Germinal center (tissue), 1 donor: ENCODE results near the gene ACHE.
A peak's percentile ranks its signal among the peaks of the same experiment; 100 is the strongest.

Experiments
- DNase-seq: peaks from one replicate; pipeline ENCODE4 v3.0.0; 2012; ENCODE audit warnings: mixed read lengths, low spot score

The ACHE gene

DNA sequence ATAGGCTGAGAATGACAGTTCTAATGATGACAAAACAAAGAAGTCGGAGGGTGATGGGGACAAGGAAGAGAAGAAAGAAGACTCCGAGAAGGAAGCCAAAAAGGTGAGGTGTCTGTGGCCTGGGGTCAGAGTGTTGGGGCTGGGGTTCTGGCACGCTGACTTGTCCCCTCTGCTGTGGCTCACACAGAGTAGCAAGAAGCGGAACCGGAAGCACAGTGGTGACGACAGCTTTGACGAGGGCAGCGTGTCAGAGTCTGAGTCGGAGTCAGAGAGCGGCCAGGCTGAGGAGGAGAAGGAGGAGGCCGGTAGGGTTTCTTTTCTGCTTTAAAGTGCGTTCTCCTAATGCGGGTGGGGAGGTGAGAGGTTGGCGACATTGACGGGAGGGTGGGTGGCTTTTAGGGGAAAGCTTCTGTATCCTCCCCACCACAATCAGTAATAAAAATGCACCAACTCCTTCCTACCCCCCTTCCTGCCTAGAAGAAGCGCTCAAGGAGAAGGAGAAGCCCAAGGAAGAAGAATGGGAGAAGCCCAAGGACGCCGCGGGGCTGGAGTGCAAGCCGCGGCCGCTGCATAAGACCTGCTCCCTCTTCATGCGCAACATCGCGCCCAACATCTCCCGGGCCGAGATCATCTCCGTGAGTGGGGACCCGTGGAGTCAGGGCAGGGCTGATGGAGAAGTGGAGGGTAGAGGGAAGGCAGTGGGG is 10.8 kb downstream of the ACHE start:
- DNase-seq: no peak

DNA sequence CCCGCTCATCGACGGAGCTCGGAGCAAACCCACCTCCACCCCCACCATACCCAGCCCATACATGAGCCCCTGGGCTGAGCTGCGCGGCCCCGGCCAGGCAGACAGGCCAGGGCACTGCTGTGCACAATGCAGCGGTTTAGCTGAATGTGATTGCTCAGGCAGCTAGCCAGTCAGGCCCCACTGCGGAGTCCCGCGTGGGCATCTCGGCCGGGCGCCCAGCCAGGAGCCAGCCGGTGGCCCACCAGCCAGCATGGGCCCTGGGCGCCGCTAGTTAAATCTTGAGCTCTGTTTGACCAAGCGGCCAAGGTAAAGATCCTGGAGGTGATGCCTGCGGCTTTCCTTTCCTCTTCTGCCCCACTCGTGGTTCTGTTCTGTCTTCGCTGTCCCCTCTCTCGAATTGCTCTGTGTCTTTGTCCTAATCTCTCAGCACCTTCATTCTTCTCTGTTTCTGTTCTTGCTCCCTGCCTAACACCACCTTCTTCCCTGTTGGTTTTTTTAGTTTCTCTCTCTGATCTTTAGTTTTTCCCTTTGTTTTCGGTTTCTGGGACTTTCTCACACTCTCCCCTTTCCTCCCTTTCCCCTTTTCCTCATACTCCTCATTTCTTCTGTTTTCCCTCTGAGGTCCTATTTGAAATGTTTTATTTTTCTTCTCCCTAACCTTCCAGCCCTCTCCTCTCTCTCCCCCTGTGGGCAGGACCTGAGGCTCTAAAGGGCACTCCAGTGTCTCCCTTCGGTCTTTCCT is 12.7 kb downstream of the ACHE start:
- DNase-seq: no peak

DNA sequence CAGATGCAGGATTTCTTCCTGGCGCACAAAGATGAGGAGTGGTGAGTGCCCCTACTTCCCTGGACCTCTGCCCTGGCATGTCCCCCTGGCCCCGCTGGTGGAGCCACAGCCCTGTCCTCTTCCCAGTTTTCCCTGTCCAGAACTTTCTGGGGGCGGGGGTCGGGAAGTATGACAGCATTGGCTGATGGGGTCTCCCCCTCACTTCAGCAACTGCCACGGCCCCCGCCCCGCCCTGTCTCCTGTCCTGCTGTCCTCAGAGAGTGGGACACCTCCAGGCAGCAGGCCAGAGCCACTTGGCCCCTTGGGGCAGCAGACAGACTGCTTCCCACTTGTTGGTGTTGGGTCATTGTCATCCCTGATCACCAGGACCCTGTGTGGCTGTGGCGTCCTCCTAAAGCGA is 13.5 kb downstream of the ACHE start:
- DNase-seq: no peak

DNA sequence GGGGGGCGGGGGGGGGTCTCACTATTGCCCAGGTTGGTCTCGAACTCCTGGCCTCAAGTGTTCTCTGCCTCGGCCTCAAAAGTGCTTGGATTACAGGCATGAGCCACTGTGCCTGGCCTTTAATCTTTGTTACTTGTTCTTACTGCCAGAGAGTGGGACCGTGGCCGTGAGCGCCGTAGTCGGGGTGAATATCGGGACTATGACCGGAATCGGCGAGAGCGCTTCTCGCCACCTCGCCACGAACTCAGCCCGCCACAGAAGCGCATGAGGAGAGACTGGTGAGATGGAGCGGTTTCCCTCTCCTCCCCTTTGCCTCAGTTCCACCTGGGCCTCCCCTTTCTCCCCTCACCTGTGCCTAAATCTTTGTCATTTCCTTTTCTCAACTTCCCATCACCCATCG is 14.6 kb downstream of the ACHE start:
- no peak for DNase-seq

DNA sequence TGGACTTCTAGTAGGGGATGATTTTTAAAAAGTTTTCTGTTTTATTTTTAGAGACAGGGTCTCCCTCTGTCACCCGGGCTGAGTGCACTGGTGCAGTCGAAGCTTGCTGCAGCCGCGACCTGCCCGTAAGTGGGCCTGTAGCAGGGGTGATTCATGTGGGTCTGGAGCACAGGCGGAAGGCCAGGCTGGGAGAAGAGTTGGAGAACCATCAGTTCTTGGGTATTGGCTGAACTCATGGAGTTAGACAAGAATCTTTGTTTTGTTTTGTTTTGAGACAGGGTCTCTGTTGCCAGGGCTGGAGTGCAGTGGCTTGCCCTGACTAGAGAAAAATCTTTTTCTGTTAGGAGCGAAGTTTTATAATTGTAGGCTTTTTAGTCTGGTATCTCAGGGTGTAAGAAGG is 15.0 kb downstream of the ACHE start:
- no peak for DNase-seq

DNA sequence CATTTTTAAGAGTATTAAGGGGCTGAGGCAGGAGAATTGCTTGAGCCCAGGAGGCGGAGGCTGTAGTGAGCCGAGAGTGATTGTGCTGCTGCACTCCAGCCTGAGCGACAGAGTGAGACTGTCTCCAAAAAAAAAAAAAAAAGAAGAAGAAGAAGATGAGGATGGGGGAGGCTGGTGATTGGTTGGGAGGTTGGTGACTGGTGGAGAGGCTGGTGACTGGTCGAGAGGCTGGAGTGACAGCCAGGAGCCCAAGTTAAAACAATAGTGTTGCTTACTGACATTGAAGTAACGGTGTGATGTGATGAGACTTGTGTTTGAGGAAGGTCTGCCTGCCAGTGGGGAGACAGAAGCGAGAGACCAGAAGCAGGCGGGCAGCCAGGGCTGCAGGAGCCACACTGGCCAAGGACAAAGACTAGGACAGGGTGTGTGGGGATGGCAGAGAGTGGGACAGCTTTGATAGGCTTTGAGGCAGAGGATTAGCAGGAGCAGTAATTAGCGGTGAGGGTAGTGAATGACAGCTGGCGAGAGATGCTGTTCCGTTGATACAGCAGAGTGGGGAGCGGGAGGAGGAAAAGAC is 15.9 kb downstream of the ACHE start:
- no peak for DNase-seq

DNA sequence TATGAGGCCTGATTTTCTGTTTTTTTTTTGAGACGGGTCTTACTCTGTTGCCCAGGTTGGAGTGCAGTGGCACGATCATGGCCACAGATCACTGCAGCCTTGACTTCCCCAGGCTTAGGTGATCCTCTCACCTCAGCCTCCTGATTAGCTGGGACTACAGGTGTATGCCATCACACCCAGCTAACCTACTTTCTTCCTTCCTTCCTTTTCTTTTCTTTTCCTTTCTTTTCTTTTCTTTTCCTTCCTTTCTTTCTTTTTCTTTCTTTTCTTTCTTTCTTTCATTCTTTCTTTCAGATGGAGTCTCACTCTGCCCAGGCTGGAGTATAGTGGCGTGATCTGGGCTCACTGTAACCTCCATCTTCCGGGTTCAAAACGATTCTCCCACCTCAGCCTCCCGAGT is 17.0 kb downstream of the ACHE start:
- no peak for DNase-seq

DNA sequence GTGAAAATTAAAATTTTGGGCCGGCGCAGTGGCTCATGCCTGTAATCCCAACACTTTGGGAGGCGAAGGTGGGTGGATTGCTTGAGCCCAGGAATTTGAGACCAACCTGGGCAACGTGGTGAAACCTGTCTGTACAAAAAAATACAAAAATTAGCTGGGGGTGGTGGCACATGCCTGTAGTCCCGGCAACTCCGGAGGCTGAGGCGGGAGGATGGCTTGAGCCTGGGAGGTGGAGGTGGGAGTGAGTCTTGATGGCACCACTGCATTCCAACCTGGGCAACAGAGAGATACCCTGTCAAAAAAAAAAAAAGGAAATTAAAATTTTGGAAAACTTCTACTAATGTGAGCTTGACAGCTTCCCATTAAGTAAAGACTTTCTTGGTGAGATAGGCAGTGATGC is 17.7 kb downstream of the ACHE start:
- no peak for DNase-seq

DNA sequence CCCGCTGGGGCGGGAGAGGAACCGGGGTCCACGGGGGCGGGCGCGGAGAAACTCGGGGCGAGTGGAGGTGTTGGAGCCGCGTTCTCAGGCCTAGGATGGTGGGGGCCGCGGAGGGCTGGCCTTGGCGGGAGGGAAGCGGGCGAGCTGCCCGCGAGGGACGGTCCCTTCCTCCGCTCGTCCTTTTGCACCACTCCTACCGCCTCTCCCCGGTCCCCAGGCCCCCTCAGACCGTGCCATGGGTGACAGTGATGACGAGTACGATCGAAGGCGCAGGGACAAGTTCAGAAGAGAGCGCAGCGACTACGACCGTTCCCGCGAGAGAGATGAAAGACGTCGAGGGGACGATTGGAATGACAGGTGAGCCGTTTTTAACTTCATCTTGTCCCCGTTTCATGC is 20.3 kb downstream of the ACHE start:
- DNase-seq: peak; percentile 51

DNA sequence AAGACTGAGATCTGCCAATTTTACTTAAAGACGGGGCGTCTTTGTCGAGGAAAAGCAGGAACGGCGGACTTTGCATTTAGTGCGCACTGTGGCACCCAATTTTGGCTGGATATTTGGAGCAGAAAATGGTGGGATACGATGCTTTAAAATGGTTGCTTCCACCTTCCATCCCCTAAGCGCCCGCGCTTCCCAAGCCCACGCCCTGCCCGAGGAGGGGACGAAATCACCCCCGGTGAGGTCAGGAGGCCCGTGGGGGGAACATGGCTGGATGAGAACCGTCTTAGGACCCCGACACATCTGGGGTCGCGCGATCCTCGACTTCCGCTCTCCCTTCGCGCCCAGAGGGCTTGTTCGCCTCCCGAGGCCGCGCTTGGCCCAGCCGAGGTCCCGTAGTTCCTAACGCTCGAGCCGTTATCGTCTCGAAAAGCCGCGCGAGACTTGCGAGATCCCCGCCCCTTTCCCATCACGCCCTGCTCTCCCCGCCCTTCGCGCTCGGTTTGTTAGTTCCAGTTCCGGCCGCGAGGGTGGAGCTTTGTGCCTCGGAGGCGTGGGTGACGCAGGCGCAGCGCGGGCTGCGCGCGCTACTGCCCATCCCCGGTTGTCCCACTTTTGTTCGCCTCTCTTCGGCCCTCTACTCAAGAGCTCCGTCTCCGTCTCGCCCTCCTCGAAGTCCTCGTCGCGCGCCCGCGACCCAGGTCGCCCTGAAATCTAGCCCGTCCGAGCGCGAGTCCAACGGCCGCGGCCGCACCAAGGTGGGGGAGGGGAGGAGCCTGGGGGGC is 20.9 kb downstream of the ACHE start, which contains the start of gene SRRT:
TSS of gene SRRT (plus strand) at position 527 of the 779 bp plus-strand sequence. CDS start 488 bp downstream, outside the sequence.
- peak; percentile 98 for DNase-seq

DNA sequence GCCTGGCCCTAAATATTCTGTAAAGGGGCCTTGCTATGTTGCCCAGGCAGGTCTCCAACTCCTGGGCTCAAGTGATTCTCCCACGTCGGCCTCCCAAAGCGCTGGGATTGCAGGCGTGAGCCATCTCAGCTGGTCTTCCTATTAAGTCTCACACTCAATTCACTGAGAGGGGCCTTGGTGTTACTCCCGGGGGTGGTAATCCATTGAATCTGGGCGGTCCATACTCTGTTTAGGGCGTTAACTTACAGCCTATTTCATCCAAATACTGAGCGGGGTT is 21.4 kb downstream of the ACHE start:
- no peak for DNase-seq

DNA sequence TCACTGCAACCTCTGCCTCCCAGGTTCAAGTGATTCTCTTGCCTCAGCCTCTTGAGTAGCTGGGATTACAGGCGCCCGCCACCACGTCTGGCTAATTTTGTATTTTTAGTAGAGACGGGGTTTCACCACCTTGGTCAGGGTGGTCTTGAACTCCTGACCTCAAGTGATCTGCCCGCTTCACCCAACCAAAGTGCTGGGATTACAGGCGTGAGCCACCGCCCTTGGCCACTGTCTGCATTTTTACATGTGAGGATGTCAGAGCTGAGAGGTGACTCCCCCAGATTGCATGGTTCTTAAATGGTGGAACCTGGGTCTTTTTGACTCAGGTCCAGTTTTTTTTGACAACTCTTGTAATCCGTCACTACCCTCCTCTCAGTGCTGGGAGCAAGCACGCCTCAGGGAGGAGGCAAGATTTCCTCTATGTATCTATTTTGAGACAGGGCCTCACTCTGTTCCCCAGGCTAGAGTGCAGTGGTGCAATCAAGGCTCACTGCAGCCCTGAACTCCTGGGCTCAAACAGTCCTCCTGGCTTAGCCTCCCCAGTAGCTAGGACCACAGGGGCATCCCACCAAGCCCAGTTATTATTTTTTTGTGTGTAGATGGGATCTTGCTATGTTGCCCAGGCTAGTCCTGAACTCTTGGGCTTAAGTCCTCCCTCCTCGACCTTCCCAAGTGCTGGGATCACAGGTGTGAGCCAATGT is 21.9 kb downstream of the ACHE start:
- no peak for DNase-seq

DNA sequence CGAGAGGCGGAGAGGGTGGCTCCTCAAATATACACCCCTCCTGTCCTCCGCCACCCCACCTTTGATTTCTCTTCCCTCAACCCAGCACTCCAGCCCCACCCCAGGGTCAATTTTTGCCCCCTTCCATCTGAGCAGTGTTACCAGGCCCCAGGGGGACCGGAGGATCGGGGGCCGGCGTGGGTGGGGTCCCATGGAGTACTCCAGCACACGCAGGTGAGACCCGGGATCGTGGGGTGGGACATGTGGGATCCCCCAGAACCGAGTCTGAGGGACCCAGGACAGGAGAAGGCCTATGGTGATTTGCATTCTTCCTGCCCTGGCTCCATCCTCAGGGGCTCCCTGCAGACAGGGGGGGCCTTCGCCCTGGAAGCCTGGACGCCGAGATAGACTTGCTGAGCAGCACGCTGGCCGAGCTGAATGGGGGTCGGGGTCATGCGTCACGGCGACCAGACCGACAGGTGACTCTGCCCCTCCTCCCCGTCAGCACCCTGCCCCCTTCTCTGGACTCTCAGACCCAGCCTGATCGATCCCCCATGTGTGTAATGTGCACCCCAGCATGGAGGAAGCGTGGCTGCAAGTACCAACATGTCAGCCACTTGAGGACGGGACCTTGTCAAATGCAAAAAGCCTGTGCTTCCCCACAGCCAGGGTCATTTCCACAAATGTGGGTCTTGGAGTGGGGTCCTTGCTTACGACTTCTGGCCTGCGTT is 27.8 kb downstream of the ACHE start:
- no peak for DNase-seq

DNA sequence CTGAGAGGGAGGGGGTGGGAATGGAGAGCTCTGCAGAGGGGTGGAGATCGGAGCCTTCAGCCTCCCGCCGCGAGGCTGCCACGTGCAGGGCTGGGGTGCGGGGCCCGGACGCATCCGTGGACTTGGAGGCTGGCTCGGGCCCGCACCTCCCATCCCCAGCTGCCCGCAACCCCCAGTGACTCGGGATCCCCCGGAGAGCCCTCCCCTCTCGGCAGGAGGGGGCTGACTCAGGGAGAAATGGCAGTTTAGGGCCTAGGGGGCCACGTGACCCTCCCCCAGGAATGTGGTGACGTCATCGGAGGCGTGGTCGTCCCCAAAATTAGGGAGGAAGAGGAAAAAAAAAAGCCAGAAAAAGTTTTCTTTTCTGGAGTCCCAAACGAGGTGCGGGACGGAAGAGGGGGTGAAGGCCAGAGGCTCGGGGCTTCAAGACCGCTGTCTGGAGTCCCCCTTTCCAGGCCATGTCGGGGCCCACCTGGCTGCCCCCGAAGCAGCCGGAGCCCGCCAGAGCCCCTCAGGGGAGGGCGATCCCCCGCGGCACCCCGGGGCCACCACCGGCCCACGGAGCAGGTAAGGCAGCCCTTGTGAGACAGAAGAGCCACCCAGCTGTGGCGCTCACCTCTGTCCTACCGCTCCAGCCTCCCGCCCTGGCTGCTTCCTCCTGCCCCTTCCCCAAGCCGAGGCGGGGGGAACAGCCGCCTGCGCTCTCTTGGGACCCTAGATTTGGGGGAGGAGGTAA is 28.5 kb downstream of the ACHE start, which contains the start of gene TRIP6:
TSS of gene TRIP6 (plus strand) at position 348 of the 736 bp plus-strand sequence. CDS start at position 459, 111 bp downstream.
- peak; percentile 62 for DNase-seq

DNA sequence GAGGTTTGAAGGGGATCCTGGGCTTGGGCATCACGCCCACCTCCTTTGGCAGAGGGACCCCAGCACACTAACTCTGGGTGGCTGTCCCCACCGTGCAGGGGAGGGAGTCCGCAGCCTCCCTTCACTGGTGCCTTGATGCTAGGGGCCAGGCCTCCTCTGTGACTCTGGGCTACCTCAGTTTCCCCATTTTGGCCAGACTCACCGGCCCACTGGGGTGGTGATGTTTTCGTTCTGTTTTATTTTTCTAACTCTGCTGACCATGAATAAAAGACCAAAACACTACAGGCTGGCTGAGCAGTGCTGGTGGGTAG is 29.0 kb downstream of the ACHE start:
- DNase-seq: no peak

DNA sequence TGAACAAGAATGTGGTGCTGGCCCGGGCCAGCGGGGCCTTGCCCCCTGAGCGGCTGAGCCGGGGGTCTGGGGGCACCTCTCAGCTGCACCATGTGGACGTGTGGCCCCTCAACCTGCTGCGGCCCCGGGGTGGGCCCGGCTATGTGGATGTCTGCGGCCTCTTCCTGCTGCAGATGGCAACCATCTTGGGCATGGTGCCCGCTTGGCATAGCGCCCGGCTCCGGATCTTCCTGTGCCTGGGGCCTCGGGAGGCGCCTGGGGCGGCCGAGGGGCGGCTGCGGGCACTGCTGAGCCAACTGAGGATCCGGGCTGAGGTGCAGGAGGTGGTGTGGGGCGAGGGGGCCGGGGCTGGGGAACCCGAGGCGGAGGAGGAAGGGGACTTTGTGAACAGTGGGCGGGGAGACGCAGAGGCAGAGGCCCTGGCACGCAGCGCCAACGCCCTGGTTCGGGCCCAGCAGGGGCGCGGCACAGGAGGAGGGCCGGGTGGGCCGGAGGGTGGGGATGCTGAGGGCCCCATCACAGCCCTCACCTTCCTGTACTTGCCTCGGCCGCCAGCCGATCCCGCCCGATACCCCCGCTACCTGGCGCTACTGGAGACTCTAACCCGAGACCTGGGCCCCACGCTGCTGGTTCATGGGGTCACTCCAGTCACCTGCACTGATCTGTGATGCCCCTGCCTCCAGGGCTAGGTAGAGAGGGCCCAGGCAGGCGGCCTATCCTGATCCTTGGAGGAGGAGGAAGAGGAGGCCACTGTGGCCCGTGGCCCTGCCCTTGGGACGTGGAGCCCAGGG is 29.6 kb downstream of the ACHE start:
- DNase-seq: no peak

DNA sequence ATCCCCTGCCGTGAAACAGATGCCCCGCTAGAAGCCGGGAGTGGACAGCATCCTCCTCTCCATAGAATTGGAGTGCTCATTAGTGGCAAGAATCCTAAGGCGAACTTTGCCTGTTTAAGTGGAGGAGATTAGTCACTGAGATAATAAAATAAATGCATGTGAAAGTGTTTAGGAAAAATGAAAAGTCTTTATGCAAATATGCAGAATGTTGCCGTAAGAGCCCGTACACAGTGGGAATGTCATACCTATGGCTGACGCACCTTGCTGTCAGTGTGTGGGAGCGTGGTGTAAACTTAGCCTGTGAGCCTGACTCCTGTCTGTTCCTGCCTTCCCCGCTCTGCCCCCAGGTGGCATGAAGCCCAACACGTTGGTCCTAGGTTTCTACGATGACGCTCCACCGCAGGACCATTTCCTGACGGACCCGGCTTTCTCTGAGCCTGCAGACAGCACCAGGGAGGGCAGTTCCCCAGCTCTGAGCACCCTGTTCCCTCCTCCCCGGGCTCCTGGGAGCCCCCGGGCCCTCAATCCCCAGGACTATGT is 30.2 kb downstream of the ACHE start:
- no peak for DNase-seq

DNA sequence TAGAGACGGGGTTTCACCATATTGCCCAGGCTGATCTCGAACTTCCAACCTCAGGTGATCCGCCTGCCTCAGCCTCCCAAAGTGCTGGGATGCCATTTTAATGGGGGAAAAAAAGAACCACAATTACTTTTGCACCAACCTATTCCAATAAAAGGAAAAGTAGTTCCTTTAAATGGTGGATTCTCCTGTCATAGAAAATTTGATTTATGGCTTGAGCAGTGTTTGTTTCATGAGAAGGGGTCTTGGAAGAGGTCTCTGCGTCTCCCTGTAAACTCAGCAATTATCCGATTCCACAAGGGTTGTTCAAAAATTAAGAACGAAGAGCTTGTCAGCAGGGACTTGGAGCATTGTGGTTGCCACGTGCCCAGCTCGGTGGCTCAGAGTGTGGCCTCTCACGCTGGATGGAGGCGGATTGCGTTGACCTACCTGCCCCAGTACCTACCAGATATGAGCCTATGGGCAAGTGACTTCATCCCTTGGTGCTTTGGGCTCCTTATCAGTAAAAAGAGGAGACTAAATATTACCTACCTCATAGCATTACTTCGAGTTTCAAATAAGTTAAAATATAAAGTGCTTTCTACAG is 31.3 kb downstream of the ACHE start:
- DNase-seq: no peak

DNA sequence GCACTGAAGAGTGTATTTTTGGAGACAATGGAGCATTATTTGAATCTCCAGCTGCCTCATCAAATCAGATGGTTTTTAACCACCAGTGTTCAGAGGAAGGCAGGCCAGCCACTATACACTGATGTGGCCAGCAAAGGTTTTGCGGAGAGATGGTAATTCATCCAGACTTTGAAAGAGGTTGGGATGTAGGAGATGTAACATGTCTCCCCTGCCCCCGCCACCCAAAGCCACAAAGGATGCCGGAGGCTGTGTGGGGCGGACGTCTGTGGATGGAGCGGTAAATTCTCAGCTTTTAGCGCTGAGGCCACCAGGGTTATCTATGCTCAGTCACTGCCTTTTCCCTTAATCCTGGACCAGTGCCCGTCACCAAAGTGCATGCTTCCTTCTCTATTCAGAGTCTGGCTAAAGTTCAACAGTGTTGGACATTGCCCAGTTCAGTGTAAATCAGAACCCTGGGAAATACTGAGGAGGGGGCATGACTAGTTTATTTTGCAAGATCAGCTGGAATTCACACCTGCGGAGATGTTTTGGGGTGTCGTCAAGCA is 32.2 kb downstream of the ACHE start:
- no peak for DNase-seq
